Stimulated activated CD8-positive, alpha-beta memory T cell treated with anti-CD3 and anti-CD28 coated beads, Interleukin-4, amount 100 ng/mL, for 48 hours (primary cell): Measurements from ENCODE around the gene SNAI3.

Source experiments
- DNase-seq: peaks from one replicate; pipeline ENCODE4 v3.0.0-alpha.2; 2020

The SNAI3 gene

DNA sequence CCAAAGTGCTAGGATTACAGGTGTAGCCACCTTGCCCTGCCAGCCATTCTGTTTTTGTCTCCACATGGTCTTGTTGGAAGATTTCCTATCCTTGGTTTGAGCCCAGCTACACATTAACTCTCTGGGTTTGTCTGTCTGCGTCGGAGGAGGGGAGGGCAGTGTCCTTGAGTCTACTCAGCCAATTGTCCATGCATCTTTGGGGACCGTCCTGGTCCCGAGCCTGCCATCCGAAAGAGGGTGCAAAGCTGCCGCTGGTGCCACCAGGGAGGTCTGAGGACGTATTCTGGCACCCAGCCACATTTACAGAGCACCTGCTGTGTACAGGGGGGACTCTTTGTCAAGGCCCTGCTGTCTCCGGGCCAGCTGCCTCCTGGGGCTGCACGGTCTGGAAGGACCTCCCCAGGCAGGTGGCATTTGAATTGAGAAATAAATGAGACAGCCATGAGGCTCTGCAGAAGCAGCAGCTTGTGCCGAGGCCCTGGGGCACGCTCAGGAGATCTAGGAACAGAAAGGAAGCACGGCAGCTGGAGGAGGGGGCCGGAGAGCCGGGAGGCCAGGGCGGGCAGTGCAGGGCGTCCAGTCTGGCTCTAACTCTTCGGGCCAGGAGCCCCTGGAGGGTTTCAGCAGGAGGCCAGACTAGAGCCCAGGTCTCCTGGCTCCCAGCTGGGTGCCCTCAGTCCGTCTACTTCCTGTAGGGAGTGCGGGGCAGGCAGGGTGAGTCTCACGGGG lies 36.9 kb downstream of the SNAI3 start:
- no peak for DNase-seq

DNA sequence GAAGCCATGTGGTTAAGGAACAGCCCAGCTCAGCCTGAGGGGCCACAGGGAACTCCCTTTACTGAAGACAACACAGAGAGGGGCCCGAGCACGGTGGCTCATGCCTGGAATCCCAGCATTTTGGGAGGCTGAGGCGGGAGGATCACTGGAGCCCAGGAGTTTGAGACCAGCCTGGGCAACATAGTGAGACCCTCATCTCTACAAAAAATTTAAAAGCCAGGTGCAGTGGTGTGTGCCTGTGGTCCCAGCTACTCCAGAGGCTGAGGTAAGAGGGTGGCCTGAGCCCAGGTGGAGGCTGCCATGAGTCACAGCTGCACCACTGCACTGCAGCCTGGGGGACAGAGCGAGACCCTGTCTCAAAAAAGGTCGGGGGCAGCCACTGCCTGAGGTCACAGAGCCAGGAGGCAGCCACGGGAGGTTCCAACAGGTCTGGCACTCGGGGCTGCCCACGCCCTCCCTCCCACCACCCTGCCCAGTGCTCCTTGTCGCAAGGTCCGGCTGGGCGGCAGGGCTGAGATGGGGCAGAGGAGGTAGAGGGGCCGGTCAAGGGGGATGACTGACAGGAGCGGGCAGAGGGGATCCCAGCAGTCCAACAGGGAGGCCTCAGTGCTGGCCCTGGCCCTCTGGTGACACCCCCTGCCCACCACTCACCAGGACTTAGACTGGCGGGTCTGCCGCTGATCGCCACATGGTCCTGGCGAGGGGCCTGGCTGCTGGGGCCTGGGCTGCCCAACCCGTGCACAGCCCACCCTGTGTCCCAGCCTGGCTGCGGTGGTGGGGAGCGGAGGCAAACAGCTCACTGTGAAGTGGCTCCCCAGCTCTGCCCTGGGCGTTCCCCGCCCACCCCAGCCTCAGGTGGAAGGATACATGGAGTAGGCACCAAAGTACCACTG lies 38.9 kb downstream of the SNAI3 start:
- DNase-seq = no peak

DNA sequence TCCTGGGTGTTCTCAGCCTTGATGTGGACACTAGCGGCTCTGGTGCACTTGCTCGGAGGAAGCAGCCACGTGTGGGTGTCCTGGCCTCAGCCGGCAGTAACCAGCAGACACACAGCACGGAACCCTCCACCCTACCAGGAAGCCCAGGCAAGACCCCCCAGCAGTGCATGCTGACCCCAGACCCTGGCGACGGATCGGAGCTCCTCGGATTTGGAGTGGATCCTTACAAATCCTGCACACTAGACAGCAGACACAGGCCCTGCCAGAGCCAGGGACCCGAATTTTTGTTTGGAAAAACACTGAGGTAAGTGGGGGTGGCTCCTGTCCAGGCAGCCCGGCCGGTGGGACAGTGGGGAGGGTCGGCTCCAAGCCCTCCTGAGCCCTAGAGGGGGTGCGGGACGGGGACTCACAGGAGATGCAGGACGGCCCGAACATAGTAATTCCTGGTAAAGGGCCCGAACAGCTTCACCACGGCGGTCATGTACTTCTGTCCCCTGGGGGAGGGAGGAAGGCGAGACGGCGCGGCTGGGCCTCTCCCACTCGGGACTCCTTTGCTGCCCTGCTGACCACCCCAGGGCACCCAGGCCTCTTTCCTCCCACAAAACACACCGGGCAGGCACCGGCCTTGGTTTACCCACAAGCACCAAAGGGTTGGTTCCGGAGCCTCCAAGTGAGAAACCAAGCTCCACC lies 39.8 kb downstream of the SNAI3 start:
- no peak for DNase-seq

DNA sequence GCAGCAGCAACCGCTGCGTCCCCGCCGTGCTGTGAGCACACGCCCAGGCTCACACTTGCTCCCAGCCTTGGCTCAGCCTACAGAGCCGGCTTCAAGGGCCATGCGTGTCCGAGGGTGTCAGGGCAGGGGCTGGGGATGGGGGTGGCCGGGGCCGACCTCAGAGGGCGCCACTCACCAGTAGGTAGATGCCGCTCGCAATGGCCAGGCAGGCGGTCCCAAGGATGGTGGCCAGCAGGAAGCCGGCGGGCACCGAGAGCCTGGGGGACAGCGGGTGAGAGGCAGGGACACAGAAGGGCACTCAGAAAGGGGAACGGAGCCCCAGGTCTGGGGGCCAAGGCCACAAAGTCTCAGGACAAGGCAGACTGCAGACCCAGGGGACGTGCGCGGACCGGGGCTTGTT lies 40.4 kb downstream of the SNAI3 start:
- DNase-seq = no peak

DNA sequence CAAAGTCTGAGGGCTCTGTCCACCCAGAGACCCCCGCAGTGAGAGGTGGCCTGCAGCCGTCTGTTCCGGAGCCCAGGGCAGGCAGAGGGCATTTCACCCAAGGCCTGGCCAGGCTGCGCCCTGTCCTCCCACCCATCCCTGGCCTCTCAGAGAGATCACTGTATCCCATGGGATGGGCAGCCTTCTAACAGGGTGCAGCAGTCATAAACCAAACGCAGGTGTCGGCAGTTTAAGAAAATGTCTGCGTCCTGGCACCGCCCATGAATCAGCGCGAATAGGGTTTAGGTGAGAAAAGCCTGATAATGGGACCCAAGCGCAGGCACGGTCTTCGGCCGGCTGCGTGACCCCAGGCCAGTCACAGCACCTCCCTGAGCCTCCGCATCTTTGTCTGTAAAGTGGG lies 40.9 kb downstream of the SNAI3 start:
- DNase-seq = no peak

DNA sequence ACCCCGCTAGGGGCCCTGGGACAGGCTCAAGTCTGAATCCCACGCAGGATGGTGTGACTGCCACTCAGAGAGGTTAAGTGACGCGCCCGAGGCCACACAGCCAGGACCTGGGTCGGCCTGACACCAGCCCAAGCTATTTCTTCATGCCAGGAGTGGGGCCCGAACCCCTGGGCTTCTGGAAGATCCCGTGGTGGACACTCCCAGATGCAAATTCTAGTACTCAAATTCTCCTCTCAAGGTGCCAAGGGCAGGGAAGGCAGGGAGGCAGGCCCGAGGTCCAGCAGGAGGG lies 42.7 kb downstream of the SNAI3 start:
- DNase-seq = no peak

DNA sequence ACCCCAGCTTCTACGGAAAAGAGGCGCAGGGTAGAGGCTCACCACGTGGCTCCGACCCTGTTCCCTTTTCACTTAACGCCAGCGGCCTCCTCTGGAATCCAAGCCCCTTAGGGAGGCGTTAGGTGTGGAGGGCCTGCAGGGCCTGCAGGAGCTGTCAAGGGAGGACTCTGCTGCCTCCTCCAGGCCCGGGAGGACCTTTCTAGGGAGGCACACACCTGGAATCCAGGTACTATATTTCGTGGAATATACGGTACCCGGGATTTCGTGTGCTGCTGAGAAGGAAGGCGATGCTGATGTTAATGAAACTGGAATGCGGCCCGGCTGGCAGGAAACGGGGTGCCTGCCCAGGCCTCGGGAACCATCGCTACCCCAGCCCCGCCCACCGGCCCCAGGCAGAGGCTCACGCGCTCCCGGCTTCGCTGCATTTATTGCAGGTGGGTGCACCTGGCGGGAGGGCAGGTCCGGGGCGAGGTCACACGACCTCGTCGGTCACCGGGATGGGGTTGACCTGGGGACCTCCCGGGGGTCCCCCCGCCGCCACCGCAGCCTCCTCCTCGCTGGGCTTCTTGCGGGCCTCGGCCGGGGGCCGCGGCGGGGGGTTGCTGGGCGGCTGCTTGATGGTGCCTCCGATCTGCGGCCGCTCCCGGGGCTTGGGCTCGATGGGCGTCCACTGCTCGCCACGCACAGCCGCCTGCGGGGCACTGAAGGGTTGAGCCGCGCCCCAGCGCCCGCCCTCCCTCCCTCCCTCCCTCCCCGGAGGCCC lies 43.2 kb downstream of the SNAI3 start:
- no peak for DNase-seq

DNA sequence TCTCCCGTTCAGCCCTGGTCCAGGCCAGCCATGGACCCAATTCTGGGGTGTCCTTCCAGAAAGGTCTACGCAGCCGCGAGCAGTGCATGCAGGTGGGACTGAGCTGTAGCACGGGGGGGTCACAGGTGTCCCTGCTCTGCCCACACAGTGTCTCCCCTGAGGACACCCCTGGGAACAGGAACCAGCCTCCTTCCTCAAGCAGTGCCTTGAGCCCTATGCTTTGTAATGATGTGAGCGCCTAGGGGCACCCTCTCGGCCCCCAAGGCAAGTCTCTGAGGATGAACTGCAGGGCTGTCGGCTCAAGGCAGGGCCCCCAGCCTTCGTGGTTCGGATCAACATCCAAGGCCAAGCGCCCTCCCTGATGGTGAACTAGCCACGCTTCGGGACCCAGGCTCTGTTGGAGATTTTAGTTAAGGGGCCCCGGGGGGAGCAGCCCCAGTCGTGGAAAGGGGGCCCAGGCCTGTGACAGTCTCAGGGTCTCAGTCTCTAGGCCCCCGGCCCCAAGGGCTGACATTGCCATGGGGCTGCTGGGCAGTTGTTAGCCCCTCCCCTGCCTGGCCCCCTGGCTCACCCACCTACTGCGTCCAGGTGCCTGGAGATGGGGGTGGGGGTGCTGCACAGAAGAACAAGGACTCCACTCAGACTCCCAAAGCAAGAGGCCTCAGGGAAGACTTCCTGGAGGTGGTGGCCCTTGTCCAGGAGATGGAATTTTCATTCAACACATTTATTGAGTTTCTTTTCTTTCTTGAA lies 45.6 kb downstream of the SNAI3 start:
- DNase-seq = no peak

DNA sequence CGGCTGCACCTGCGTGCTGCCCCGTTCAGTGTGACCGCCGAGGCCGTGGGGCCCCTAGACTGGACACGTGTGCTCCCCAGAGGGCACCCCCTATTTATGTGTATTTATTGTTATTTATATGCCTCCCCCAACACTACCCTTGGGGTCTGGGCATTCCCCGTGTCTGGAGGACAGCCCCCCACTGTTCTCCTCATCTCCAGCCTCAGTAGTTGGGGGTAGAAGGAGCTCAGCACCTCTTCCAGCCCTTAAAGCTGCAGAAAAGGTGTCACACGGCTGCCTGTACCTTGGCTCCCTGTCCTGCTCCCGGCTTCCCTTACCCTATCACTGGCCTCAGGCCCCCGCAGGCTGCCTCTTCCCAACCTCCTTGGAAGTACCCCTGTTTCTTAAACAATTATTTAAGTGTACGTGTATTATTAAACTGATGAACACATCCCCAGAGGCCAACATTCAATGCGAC lies 46.2 kb downstream of the SNAI3 start:
- DNase-seq = no peak

DNA sequence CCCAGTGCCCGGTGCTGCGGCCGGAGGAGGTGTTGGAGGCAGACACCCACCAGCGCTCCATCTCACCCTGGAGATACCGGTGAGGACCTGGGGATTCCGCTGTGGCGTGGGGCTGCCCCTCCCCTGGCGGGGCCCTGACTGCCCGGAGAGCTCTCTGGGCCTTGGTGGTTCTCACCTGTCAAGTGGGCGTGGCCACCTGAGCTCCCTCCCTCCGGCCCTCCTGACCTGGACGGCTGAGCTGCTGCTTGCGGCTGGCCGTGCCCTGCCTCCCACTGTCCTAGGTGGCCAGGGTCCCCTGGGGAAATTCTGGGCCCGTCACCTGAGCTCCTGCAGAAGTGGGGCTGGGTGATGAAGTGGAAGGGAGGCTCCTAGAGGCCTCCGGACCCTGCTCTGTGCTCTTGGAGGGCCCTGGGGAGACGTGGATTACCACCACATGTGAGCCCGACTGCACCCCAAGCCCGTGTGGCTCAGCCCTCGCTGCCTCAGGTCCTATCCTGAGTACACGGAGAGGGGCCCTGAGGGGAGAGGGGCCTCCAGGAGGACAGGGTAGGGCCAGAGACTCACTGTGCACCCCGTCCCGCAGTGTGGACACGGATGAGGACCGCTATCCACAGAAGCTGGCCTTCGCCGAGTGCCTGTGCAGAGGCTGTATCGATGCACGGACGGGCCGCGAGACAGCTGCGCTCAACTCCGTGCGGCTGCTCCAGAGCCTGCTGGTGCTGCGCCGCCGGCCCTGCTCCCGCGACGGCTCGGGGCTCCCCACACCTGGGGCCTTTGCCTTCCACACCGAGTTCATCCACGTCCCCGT lies 46.9 kb downstream of the SNAI3 start:
- DNase-seq = no peak

DNA sequence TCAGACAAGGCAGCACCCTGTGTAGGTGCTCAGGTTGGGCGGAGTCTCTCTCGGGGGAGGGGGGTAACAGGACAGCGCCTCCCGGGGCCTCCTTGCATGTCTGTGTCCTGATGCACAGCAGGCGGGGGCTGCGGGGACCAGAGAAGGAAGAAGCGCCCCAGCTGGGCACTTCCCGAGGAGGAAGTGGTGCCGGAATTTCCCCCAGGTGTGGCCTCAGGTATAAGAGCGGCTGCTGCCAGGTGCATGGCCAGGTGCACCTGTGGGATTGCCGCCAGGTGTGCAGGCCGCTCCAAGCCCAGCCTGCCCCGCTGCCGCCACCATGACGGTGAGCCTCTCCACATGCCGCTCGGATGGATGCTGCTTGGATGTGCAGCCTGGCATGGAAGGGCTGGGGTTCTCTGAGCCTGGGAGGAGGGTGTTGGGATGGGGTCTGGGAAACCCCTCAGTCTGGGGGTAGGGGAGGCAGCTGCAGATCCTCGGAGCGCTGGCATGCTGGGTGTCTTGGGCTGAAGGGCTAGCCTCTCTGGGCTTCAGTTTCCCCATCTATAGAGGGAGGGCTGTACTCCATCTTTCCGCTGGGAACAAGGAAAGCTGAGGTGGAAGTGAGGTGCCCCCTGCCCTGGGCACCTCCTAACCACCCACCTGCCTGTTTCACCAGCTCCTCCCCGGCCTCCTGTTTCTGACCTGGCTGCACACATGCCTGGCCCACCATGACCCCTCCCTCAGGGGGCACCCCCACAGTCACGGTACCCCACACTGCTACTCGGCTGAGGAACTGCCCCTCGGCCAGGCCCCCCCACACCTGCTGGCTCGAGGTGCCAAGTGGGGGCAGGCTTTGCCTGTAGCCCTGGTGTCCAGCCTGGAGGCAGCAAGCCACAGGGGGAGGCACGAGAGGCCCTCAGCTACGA lies 47.7 kb downstream of the SNAI3 start, which contains the start of gene IL17C:
IL17C (plus strand) TSS at position 250 of the 908 bp plus-strand sequence; CDS start at position 320, 70 bp downstream.
- no peak for DNase-seq

DNA sequence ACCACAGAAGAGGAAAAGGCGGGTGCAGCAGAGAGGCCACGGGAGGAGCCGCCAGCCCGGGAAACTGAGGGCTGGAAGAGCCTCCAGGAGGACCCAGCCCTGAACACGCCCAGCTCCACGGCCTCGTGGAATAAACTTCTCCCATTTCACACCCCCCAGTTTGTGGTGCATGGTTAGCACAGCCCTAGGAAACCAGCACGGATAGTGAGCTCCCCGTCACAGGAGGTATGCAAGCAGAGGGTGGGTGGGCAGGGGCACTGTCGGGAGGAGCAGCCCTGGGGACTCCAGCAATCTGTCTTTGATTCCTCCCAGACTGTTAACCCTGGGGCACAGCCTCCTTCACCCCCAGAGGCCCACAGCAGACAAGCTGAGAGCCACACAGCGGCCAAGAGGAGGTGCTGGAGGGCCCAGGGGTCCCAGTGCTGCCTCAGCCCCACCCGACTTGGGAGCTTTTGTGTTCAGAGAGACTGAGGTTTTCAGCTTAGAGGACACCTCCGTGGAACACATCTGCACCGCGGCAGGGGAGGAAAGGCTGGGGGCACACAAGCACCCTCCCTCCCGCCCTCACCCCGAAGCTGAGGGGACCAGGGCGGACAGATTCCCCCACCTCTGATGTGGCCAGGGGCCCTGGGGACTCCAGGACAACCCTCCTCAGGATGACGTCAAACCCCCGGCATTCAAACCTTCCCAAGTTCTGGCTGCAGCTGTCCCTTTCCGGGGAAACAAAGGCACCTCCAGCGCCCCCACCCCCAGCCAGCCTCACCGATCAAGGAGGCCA lies 49.6 kb downstream of the SNAI3 start:
- no peak for DNase-seq

DNA sequence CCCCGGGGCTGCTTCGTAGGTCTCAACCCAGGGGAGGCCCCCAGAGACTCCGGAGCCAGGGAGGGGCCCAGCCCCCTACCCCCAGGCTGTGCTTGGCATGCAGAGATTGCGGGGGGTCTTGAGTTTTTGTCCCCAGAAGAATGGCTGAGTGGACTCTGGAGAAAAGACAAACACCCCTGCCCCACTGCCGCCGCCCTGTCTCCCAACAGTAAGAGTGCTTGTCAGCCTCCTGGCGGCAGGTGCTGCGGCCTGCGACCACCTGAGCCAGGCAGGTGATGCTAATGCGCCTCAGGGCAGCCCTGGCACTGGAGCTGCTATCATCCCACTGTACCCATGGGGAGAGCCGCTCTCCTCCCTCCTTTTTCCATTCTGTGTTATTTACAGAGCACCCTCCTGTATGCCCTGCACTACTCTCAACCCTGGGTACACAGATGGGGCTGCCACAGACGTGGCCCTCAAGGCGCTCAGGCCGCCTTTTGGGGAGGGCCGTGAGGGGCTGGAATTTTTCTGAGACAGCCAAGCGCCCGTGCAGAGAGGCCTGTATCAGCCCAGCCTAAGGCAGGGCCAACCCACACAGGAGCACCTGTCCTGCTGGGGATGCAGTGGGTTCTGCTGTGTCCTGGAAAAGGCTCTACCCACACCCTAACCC lies 50.5 kb downstream of the SNAI3 start:
- no peak for DNase-seq

DNA sequence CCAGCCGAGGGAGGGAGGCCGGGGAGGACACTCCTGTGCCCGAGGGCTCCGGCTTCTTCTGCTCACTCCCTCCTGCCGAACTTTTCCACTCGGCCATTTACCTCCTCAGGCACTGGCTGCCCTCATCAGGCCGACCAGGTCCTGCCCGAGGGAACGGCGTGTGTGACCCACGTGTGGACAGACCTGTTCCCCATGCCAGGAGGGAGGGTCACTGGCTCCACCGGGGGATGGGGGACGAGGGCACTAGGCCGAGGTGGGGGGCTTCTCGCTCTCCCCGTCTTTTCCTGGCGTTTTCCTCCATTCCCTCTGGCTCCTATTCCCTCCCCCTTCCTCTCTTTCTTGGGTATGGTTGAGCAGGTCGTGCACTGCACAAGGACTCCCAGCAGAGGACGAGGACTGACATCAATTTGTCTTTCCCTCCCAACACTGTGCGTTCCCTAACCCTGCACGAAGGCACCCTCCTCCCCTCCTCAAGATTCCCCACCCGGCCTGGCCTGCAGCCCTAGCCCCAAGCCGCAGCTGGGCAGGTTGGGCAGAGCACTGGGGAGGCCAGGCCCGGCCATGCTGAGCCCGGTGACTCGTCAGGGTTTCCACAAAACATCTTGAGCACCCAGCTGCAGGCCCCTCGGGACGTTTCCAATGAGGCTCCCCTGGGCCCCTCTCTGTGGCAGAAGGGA lies 51.2 kb downstream of the SNAI3 start:
- DNase-seq = no peak

DNA sequence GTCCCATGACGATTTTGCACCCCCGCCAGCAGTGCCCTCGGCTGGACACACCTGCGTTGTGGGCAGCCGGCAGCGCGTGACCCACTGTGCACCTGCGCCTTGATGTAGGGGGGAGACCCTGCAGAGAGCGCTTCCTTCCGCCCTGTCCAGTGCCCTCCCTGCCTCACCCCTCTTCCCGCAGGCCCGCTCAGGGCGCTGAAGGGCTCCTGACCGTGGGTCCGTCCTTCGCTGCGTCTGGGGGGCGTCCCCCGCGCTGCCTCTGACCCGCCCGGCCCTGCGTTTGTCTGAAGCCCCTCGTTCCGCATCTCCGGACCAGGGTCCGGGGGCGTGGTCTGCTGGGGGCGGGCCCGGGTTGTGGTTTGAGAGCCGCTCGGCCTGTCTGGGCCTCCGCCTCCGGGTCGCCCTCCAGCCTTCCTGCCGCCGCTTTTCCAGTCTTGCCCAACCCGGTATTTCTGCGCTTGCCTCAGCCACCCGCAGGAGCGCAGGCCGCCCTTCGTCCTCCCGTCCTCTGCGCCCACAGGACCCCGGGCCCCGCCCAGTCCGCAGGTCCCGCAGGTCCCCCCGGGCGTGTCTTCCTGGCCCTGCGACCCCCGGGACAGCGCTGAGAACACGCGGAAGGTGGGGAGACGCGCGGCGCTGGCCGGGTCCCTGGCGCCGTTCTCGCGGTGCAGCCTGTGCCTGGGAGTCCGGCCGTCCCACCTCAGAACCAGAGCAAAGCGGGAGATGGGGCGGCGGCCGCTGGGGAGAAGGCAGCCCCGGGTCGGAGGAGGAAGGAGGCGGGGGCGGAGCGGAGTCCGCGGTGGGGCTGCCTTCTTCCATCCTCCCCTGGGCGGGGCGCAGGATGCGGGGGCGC lies 51.9 kb downstream of the SNAI3 start:
- DNase-seq = peak; percentile 74

DNA sequence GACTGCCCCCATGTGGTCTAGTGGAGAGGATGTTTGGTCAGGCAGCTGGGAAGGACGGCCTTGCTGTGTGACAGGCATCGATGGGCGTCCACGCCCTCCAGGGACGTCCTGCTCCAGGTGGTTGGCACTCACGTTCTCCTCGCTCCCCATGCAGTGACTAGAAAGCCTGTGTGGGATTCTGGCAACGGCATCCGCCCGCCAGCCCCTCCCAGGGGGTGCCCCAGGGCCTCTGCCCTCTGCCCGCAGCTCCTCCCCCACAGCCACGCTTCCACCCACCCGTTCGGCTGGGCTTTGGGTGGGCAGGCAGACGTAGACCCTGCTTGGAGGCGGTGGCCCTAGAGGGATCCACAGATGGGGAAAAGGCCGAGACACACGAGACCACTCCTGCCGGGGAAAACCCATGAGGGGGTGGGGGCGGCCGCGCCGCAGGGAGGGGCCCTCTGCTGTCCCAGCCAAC lies 52.6 kb downstream of the SNAI3 start:
- DNase-seq = peak; percentile 71

DNA sequence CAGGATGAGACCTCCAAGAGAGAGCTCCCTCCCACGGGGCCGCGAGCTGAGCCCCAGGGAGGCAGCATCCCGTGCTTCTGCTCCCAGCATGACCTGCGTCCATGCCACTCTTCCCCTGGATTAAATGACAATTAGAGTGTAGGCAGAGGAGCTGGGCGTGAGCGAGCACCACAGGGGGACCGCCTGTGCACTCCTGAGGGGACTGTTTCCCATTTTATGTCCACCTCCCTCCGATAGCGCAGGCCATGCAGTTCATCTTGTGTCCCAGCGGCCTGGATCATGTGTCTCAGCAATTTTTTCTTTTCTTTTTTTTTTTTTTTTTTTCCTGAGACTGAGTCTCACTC lies 53.7 kb downstream of the SNAI3 start:
- no peak for DNase-seq
